Activated CD8-positive, alpha-beta memory T cell treated with anti-CD3 and anti-CD28 coated beads, Interleukin-2, amount 50 U/mL, for 24 hours (primary cell): ENCODE measurements around the gene SH3GLB2.
"Not testable (repeated sequence)": the region's sequence is repeated elsewhere in the genome, so short reads cannot be mapped to it uniquely, and the experiment has no call there.

Experiments
- DNase-seq: peaks from one replicate; pipeline ENCODE4 v3.0.0-alpha.2; 2020; ENCODE audit errors: extremely low read depth

SH3GLB2 gene

GRCh38 chr9:129001504-129002325, 26.4 kb downstream of the SH3GLB2 start:
- no peak for DNase-seq

DNA sequence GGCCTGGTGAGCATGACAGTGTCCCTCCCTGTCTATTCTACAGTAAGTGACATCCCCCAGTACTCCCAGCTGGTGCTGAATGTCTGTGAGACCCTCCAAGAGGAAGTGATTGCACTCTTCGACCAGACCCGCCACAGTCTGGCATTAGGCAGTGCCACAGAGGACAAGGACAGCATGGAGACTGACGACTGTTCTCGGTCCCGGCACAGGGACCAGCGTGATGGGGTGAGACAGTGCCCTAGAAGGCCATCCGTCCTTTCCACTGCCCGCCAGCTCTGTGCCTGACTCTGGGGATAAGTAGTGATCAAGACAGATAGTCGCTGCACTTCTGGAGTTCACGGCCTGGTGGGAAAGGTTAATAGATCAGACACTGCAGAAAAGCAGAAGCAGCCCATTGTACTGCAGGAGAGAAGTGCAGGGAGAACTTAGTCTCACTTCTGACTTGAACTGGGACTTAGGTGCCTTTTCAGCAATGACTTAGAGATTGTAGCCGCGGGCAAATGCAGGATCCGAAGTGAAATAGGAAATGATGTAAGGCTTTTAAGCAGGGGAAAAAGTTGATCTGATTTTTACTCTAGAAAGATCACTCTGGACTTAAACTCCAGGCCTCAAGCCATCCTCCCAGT, 28.4 kb downstream of the SH3GLB2 start:
- no peak for DNase-seq

DNA sequence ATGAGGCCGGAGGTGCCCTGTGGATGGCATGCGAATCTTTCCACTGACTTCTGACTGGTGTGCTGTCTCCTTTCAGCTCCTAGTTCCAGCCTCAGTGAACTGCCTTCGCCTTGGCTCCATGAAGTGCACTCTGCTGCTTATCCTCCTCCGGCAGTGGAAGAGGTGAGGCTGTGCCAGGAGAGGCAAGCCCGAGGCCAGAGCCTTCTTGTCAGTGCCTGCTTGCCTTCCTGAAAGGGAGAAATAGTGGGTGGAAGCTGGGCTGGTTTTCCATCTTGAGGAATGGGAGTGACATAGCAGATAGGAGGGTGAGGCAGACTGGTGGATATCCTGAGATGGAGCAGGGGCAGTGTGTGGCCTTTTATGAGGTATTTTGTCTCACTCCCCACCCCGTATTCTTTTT, 29.7 kb downstream of the SH3GLB2 start:
- no peak for DNase-seq

GRCh38 chr9:128995791-128996190, 32.3 kb downstream of the SH3GLB2 start:
- DNase-seq: no peak

- DNase-seq: no peak
Observed at GRCh38 chr9:128992995-128993394, 35.1 kb downstream of the SH3GLB2 start.

- DNase-seq: no peak
Observed at GRCh38 chr9:128987805-128988204, 40.3 kb downstream of the SH3GLB2 start.

DNA sequence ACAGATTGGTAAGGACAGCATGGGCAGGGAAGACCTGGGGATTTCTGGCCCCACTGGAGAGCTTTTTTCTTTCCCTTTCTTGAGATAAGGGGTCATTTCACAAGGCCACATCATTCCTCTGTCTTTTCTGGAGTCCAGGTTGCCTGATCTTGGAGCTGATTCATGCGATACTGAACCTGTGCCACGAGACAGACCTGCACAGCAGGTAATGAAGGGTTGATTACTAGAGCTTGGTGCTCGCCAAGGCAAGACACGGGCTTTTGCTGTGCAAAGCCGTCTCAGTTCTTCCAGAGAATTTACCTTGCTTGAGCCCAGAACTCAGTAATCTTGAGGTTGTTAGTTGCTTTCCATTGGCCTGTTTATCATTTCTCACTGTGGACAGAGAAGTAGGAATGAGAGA, 41.5 kb downstream of the SH3GLB2 start:
- DNase-seq: no peak

DNA sequence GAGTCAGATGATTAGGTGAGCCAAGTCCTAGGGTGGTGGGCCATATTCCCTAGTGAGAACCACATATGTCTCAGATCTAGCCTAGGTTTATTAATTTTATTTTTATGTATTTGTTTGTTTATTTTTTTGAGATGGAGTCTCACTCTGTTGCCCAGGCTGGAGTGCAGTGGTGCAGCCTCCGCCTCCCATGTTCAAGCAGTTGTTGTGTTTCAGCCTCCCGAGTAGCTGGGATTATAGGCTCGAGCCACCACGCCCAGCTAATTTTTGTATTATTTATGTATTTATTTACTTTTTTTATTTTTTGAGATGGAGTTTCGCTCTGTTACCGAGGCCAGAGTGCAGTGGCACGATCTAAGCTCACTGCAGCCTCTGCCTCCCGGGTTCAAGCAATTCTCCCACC, 44.6 kb downstream of the SH3GLB2 start:
- DNase-seq: no peak

DNA sequence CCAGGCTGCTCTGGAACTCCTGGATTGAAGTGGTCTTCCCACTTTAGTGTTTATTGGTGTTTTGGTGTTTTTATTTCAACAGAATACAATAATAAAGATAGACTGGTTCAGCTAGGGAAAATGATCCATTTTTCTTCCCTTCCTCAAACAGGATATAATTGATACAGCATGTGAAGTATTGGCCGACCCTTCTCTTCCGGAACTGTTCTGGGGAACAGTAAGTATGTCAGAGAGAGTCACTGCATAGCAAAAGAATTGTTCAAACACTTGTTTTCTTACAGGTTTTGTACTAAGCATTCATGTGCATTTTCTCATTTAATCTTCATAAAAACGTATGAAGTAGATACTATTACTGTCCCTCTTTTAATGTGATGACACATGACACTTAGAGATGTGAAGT, 49.0 kb downstream of the SH3GLB2 start:
- no peak for DNase-seq

DNA sequence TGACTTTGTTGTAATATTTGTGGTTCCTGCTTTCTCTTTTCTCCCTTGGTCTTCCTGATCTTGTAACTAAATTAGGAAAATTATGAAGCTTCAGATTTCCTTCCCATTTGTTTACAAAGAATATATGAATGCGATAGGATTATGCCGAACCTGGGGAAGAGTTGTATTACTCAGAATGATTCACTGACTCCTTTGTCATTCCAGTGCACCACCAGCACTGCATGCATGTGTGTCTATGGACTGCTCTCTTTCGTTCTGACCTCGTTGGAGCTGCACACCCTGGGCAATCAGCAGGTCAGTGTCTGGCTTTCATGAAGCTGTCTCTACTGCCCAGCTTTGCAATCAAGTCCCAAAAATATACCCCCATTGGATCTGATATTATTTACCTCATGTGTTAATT, 55.2 kb downstream of the SH3GLB2 start:
- DNase-seq: no peak

GRCh38 chr9:128969491-128969890, 58.6 kb downstream of the SH3GLB2 start:
- no peak for DNase-seq

- not testable (repeated sequence) for DNase-seq
Observed at GRCh38 chr9:128961403-128961802, 66.7 kb downstream of the SH3GLB2 start.
